SK-N-SH (cell line): ENCODE data around the gene KCTD5. TPM values are rescaled to one million over a fixed set of nuclear protein-coding genes. Genes with fewer than 3 reads are reported as not detected.

Experiments
- CTCF ChIA-PET: fragments of 300-600, 350-600 bp; formaldehyde crosslinking; extraction: SDS; loops from one replicate; lab custom pipeline; 2021; lab: Yijun Ruan, JAX
- POLR2A ChIA-PET: fragments of 350-600 bp; sonication (Branson Sonifier 250); formaldehyde crosslinking; extraction: SDS; loops from one replicate; lab custom pipeline; 2020; ENCODE audit warnings: antibody characterized with exemption, inconsistent platforms; lab: Yijun Ruan, JAX
- DNase-seq: peaks from one replicate; pipeline ENCODE4 v3.0.0; 2012
- H2AFZ ChIP-seq: fragments of 200-600 bp; sonication (generic); 2 replicates; pipeline ENCODE4 v1.8.1; 2016; ENCODE audit warnings: antibody characterized with exemption, mild to moderate bottlenecking, low read depth
- H3F3A ChIP-seq: fragments of 200-600 bp; sonication (generic); replicated peaks from 2 replicates; pipeline ENCODE3; 2016; ENCODE audit warnings: antibody characterized with exemption, mild to moderate bottlenecking; ENCODE audit not compliant: insufficient read depth
- H3K27ac ChIP-seq, 2 experiments: fragments of 200-500 bp in 1 of 2; fragments of 200-600 bp in 1 of 2; sonication (Bioruptor generic) in 1 of 2; sonication (generic), shearing (Covaris generic) in 1 of 2; 2 replicates each; pipeline versions ENCODE4 v1.5.1 to v1.6.1; 2014 to 2016; ENCODE audit warnings: low read depth in 2 of 2, inconsistent platforms in 1 of 2, low read length in 1 of 2, mild to moderate bottlenecking in 1 of 2, mixed read lengths in 1 of 2
- H3K27me3 ChIP-seq: fragments of 200-600 bp; sonication (generic), shearing (Covaris generic); 2 replicates; pipeline ENCODE4 v1.6.1; 2016; ENCODE audit warnings: mixed run types; ENCODE audit not compliant: insufficient read depth
- H3K36me3 ChIP-seq, 2 experiments: fragments of 200-500 bp in 1 of 2; fragments of 200-600 bp in 1 of 2; sonication (Bioruptor generic) in 1 of 2; sonication (generic) in 1 of 2; replicated peaks in 1 of 2; 2 replicates each; pipeline versions ENCODE3 to v1.5.1; 2014 to 2016; ENCODE audit warnings: low read length in 1 of 2, mild to moderate bottlenecking in 1 of 2; ENCODE audit not compliant: insufficient read depth in 2 of 2, control insufficient read depth in 1 of 2
- H3K4me1 ChIP-seq, 2 experiments: fragments of 200-500 bp in 1 of 2; fragments of 200-600 bp in 1 of 2; sonication (Bioruptor generic) in 1 of 2; sonication (generic), shearing (Covaris generic) in 1 of 2; 2 replicates each; pipeline versions ENCODE4 v1.5.1 to v1.6.1; 2014 to 2016; ENCODE audit warnings: low read depth in 1 of 2, low read length in 1 of 2, mixed run types in 1 of 2; ENCODE audit not compliant: insufficient read depth in 2 of 2, control insufficient read depth in 1 of 2
- H3K4me2 ChIP-seq: fragments of 200-600 bp; sonication (generic), shearing (Covaris generic); 2 replicates; pipeline ENCODE4 v1.6.1; 2017; ENCODE audit warnings: mixed run types
- H3K4me3 ChIP-seq, 2 experiments: fragments of 200-500 bp in 1 of 2; fragments of 200-600 bp in 1 of 2; sonication (Bioruptor generic) in 1 of 2; sonication (generic), shearing (Covaris generic) in 1 of 2; 2 replicates each; pipeline versions ENCODE4 v1.5.1 to v1.8.1; 2014 to 2016; ENCODE audit warnings: low read depth in 2 of 2, inconsistent platforms in 1 of 2, low read length in 1 of 2, mild to moderate bottlenecking in 1 of 2, mixed read lengths in 1 of 2, moderate library complexity in 1 of 2
- H3K79me2 ChIP-seq: fragments of 200-600 bp; sonication (generic); 2 replicates; pipeline ENCODE4 v1.8.1; 2017; ENCODE audit warnings: mild to moderate bottlenecking; ENCODE audit not compliant: insufficient read depth
- H3K9ac ChIP-seq: fragments of 200-600 bp; sonication (generic); 2 replicates; pipeline ENCODE4 v1.6.1; 2017; ENCODE audit warnings: mixed run types
- H3K9me2 ChIP-seq: fragments of 200-600 bp; sonication (generic); 2 replicates; pipeline ENCODE4 v1.6.1; 2017; ENCODE audit warnings: mixed run types
- H3K9me3 ChIP-seq: fragments of 200-600 bp; sonication (generic); 2 replicates; pipeline ENCODE4 v1.6.1; 2017; ENCODE audit warnings: mixed run types, mild to moderate bottlenecking, moderate library complexity
- H4K20me1 ChIP-seq: fragments of 200-600 bp; sonication (generic); 2 replicates; pipeline ENCODE4 v1.6.1; 2017; ENCODE audit warnings: mild to moderate bottlenecking, mixed run types; ENCODE audit not compliant: insufficient read depth
- EP300 ChIP-seq, 2 experiments: IDR thresholded peaks; 2 replicates each; pipeline versions ENCODE4 v1.4.0 to v1.6.1; 2012; ENCODE audit warnings: borderline replicate concordance in 1 of 2, low read depth in 1 of 2, low read length in 1 of 2
- EZH2phosphoT487 ChIP-seq: fragments of 200-600 bp; sonication (generic); IDR thresholded peaks from 2 replicates; pipeline ENCODE4 v1.6.1; 2017; ENCODE audit warnings: low read depth, mixed run types, mild to moderate bottlenecking, antibody characterized with exemption, moderate library complexity, borderline replicate concordance
- FOSL2 ChIP-seq: IDR thresholded peaks from 2 replicates; pipeline ENCODE4 v1.4.0; 2012; ENCODE audit warnings: low read depth, mild to moderate bottlenecking, moderate library complexity, borderline replicate concordance
- FOXJ3 ChIP-seq: sonication (generic); formaldehyde crosslinking; IDR thresholded peaks from 2 replicates; pipeline ENCODE4 v1.5.1; 2020; ENCODE audit warnings: mild to moderate bottlenecking, missing genetic modification reagents
- FOXM1 ChIP-seq: IDR thresholded peaks from 2 replicates; pipeline ENCODE4 v1.4.0; 2012; ENCODE audit warnings: low read depth, mild to moderate bottlenecking
- GABPA ChIP-seq: IDR thresholded peaks from 2 replicates; pipeline ENCODE4 v1.4.0; 2012; ENCODE audit warnings: low read depth, mild to moderate bottlenecking
- GATA2 ChIP-seq: sonication (generic); formaldehyde crosslinking; IDR thresholded peaks from 2 replicates; pipeline ENCODE4 v1.5.0; 2020; ENCODE audit warnings: mild to moderate bottlenecking, missing genetic modification reagents
- MEF2A ChIP-seq: IDR thresholded peaks from 2 replicates; pipeline ENCODE4 v1.4.0; 2012; ENCODE audit warnings: low read depth, borderline replicate concordance
- NRF1 ChIP-seq: IDR thresholded peaks from 2 replicates; pipeline ENCODE4 v1.6.1; 2012; ENCODE audit warnings: low read depth, mild to moderate bottlenecking, low read length
- POLR2AphosphoS5 ChIP-seq: IDR thresholded peaks from 2 replicates; pipeline ENCODE4 v1.6.1; 2012; ENCODE audit warnings: low read depth, low read length
- RAD21 ChIP-seq: IDR thresholded peaks from 2 replicates; pipeline ENCODE4 v1.6.1; 2012; ENCODE audit warnings: mild to moderate bottlenecking, low read length
- RCOR1 ChIP-seq: fragments of 150-350 bp; IDR thresholded peaks from 2 replicates; pipeline ENCODE4 v1.6.1; 2017; ENCODE audit warnings: antibody characterized with exemption, low read length
- RFX5 ChIP-seq: IDR thresholded peaks from 2 replicates; pipeline ENCODE4 v1.6.1; 2012; ENCODE audit warnings: mild to moderate bottlenecking, improper control_type of control experiment, low read length
- SIN3A ChIP-seq: IDR thresholded peaks from 2 replicates; pipeline ENCODE4 v1.6.1; 2012; ENCODE audit warnings: low read depth, mild to moderate bottlenecking, low read length, moderate library complexity, borderline replicate concordance
- TAF1 ChIP-seq: IDR thresholded peaks from 2 replicates; pipeline ENCODE4 v1.6.1; 2012; ENCODE audit warnings: low read depth, mild to moderate bottlenecking, low read length, moderate library complexity, borderline replicate concordance
- TCF12 ChIP-seq: IDR thresholded peaks from 2 replicates; pipeline ENCODE4 v1.4.0; 2012
- TEAD4 ChIP-seq: IDR thresholded peaks from 2 replicates; pipeline ENCODE4 v1.4.0; 2012; ENCODE audit warnings: mild to moderate bottlenecking, borderline replicate concordance; ENCODE audit not compliant: insufficient read depth
- WGBS: methylation state at CpG from one replicate; pipeline ENCODE4 v1.1.6; 2017; ENCODE audit warnings: low lambda C conversion rate; 5-methylcytosine and 5-hydroxymethylcytosine counted together
- polyA plus RNA-seq, 3 experiments: library from polyadenylated mRNA; depleted of rRNA; stranded (reverse); fragments of >200 nt; gene quantifications; 2 replicates each; pipeline ENCODE4 v1.2.3, GENCODE V29; 2012
- TF ChIP-seq, protein P1 (sequence below): IDR thresholded peaks from 2 replicates; pipeline ENCODE4 v1.4.0; 2012; ENCODE audit warnings: low read depth
- TF ChIP-seq, protein P2 (sequence below): fragments of 150-350 bp; IDR thresholded peaks from 2 replicates; pipeline ENCODE4 v1.6.1; 2017; ENCODE audit warnings: antibody characterized with exemption, low read length, low read depth, borderline replicate concordance
- TF ChIP-seq, protein P3 (sequence below): fragments of 200-600 bp; sonication (generic); IDR thresholded peaks from 2 replicates; pipeline ENCODE4 v1.6.1; 2017; ENCODE audit warnings: antibody characterized with exemption, mild to moderate bottlenecking, moderate library complexity
- TF ChIP-seq, protein P4 (sequence below): IDR thresholded peaks from 2 replicates; pipeline ENCODE4 v1.6.1; 2012; ENCODE audit warnings: mild to moderate bottlenecking, low read depth, low read length, moderate library complexity

KCTD5 gene
- polyA plus RNA-seq, 1 of the 3 experiments (the other 2 are of a cell fraction) = 53.4 TPM

DNA sequence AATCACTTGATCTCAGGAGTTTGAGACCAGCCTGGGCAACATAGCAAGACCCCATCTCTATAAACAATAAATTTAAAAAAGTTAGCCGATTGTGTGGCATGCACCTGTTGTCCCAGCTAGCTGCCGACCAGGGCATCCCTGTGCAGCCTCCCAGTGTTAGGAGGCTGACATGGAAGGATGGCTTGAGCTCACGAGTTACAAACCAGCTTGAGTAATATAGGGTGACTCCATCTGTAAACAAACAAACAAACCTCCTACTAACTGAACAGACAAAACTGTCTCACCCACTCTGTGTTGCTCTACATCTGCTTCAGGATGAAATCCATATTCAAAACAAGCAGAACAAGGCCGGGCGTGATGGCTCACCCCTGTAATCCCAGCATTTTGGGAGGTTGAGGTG lies 44.6 kb downstream of the KCTD5 start:
- Histone ChIP-seq H3K9me3 (no peaks in the 10 kb centered on the region), H3K4me2 (no peak overlapping the region), H4K20me1 (no peaks in the 10 kb centered on the region), H3K79me2 (no peaks in the 10 kb centered on the region), H3K9ac (no peak overlapping the region), H3K9me2 (no peaks in the 10 kb centered on the region), H3K27ac (no peak overlapping the region), H3K36me3 (no peaks in the 10 kb centered on the region), H2AFZ (no peak overlapping the region), H3K27me3 (no peaks in the 10 kb centered on the region), H3K4me1 (no peaks in the 10 kb centered on the region), H3F3A (peaks cover 2% of the 10 kb centered on the region), H3K4me3 (no peak overlapping the region)
- ChIA-PET POLR2A (no interaction called here), CTCF (interaction anchor here (1.5 kb wide), 1 partner anchor 141 kb away, joined by 3 read pairs; no protein-coding TSS in a partner anchor)
- WGBS = 75% methylated on average over 5 of the region's 5 CpGs
- DNase-seq = no peak
- TF ChIP-seq TEAD4 (no peak), SIN3A (no peak), FOXJ3 (CRISPR knock-in tag) (no peak), RCOR1 (no peak), FOSL2 (no peak), EP300 (IDR thresholded peaks at IDR 0.05; ENCODE audit: borderline replicate concordance in 1 of 2, low read depth in 1 of 2, low read length in 1 of 2) (no peak), GATA2 (CRISPR knock-in tag) (no peak), POLR2AphosphoS5 (no peak), TCF12 (no peak), NRF1 (no peak), FOXM1 (no peak)
- TF ChIP-seq, protein P1, sequence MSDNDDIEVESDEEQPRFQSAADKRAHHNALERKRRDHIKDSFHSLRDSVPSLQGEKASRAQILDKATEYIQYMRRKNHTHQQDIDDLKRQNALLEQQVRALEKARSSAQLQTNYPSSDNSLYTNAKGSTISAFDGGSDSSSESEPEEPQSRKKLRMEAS = no peak
- TF ChIP-seq, protein P2, sequence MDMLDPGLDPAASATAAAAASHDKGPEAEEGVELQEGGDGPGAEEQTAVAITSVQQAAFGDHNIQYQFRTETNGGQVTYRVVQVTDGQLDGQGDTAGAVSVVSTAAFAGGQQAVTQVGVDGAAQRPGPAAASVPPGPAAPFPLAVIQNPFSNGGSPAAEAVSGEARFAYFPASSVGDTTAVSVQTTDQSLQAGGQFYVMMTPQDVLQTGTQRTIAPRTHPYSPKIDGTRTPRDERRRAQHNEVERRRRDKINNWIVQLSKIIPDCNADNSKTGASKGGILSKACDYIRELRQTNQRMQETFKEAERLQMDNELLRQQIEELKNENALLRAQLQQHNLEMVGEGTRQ = no peak
- TF ChIP-seq, protein P3, sequence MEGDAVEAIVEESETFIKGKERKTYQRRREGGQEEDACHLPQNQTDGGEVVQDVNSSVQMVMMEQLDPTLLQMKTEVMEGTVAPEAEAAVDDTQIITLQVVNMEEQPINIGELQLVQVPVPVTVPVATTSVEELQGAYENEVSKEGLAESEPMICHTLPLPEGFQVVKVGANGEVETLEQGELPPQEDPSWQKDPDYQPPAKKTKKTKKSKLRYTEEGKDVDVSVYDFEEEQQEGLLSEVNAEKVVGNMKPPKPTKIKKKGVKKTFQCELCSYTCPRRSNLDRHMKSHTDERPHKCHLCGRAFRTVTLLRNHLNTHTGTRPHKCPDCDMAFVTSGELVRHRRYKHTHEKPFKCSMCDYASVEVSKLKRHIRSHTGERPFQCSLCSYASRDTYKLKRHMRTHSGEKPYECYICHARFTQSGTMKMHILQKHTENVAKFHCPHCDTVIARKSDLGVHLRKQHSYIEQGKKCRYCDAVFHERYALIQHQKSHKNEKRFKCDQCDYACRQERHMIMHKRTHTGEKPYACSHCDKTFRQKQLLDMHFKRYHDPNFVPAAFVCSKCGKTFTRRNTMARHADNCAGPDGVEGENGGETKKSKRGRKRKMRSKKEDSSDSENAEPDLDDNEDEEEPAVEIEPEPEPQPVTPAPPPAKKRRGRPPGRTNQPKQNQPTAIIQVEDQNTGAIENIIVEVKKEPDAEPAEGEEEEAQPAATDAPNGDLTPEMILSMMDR = no peak

DNA sequence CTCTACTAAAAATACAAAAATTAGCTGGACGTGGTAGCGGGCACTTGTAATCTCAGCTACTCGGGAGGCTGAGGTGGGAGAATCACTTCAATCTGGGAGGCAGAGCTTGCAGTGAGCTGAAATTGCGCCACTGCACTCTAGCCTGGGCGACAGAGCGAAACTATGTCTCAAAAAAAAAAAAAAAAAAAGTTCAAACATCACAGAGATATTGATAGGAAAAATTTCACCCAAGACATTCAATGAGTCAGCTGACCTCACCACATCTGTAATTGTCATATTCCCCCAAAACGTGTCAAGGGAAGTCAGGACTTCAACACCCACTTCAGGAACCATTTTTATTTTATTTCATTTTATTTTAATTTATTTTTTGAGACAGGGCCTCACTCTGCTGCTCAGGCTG lies 45.7 kb downstream of the KCTD5 start:
- no peak overlapping the region for H3K27ac ChIP-seq
- CTCF ChIA-PET = interaction anchor here (1.5 kb wide), 1 partner anchor 140 kb away, joined by 3 read pairs; no protein-coding TSS in a partner anchor
- WGBS = 93% methylated on average over 7 of the region's 7 CpGs
- TF ChIP-seq FOXM1 (no peak), GABPA (no peak), MEF2A (no peak), TAF1 (no peak), EP300 (IDR thresholded peaks at IDR 0.05; ENCODE audit: borderline replicate concordance in 1 of 2, low read depth in 1 of 2, low read length in 1 of 2) (no peak), RFX5 (no peak), RAD21 (no peak), RCOR1 (no peak), SIN3A (no peak), EZH2phosphoT487 (no peak)
- TF ChIP-seq, protein P4, sequence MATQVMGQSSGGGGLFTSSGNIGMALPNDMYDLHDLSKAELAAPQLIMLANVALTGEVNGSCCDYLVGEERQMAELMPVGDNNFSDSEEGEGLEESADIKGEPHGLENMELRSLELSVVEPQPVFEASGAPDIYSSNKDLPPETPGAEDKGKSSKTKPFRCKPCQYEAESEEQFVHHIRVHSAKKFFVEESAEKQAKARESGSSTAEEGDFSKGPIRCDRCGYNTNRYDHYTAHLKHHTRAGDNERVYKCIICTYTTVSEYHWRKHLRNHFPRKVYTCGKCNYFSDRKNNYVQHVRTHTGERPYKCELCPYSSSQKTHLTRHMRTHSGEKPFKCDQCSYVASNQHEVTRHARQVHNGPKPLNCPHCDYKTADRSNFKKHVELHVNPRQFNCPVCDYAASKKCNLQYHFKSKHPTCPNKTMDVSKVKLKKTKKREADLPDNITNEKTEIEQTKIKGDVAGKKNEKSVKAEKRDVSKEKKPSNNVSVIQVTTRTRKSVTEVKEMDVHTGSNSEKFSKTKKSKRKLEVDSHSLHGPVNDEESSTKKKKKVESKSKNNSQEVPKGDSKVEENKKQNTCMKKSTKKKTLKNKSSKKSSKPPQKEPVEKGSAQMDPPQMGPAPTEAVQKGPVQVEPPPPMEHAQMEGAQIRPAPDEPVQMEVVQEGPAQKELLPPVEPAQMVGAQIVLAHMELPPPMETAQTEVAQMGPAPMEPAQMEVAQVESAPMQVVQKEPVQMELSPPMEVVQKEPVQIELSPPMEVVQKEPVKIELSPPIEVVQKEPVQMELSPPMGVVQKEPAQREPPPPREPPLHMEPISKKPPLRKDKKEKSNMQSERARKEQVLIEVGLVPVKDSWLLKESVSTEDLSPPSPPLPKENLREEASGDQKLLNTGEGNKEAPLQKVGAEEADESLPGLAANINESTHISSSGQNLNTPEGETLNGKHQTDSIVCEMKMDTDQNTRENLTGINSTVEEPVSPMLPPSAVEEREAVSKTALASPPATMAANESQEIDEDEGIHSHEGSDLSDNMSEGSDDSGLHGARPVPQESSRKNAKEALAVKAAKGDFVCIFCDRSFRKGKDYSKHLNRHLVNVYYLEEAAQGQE = no peak

More for the DNA sequence above, 45.7 kb downstream of the KCTD5 start:
- no peak overlapping the region for H2AFZ ChIP-seq
- no peaks in the 10 kb centered on the region for H3K27me3 ChIP-seq
- no peaks in the 10 kb centered on the region for H3K9me2 ChIP-seq
- no peak for DNase-seq
- H3K9me3 ChIP-seq = no peaks in the 10 kb centered on the region
- H3K9ac ChIP-seq = no peak overlapping the region
- H3K36me3 ChIP-seq = no peaks in the 10 kb centered on the region
- H3K79me2 ChIP-seq = no peaks in the 10 kb centered on the region
- no peak overlapping the region for H3K4me2 ChIP-seq
- no peaks in the 10 kb centered on the region for H3K4me1 ChIP-seq
- POLR2A ChIA-PET = no interaction called here
- H3K4me3 ChIP-seq = no peak overlapping the region
- H4K20me1 ChIP-seq = no peaks in the 10 kb centered on the region
- peaks cover 2% of the 10 kb centered on the region for H3F3A ChIP-seq
